ENCODE measurements around the gene RNASE9. TPM values are rescaled to one million over a fixed set of nuclear protein-coding genes. Genes with fewer than 3 reads are reported as not detected.
"Not testable (repeated sequence)": the region's sequence is repeated elsewhere in the genome, so short reads cannot be mapped to it uniquely, and the experiment has no call there.

Gene RNASE9
- total RNA-seq, 1 donor from 2014 or later: not detected

GRCh38 chr14:20578325-20578724 lies 17.5 kb upstream of the RNASE9 start:
- no peak for DNase-seq (ENCODE audit: low read depth)
- no peak for TF ChIP-seq CTCF (conservative IDR thresholded peaks at IDR 0.05; ENCODE audit: low read depth, low read length)
- H3K4me3 ChIP-seq (ENCODE audit: low read depth, low read length): no peak overlapping the region

DNA sequence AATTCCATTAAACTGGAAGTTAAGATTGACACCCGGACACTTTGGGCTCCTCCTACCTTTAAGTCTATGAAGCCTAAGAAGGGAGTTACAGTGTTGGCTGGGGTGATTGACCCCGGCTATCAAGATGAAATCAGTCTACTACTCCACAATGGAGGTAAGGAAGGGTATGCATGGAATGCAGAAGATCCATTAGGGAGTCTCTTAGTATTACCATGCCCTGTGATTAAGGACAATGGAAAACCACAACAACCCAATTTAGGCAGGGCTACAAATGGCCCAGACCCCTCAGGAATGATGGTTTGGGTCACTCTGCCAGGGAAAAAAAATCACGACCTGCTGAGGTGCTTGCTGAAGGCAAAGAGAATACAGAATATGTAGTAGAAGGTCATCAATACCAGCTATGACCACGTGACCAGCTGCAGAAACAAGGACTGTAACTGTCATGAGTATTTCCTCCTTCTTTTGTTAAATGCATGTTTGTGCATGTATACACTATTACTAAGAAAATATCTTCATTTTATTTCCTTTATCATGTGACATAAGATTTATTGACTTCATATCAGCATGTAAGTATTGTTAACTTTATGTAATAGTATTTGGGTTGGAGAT lies 11.6 kb upstream of the RNASE9 start:
- DNase-seq (ENCODE audit: low read depth): not testable (repeated sequence)

GRCh38 chr14:20570720-20571119 lies 9.9 kb upstream of the RNASE9 start:
- H3K4me3 ChIP-seq (ENCODE audit: low read depth, low read length); DNase-seq (ENCODE audit: low read depth): not testable (repeated sequence)

More for the DNA sequence above, 11.6 kb upstream of the RNASE9 start:
- H3K4me3 ChIP-seq (ENCODE audit: low read depth, low read length): not testable (repeated sequence)

GRCh38 chr14:20569865-20570264 lies 9.0 kb upstream of the RNASE9 start:
- not testable (repeated sequence) for H3K4me3 ChIP-seq (ENCODE audit: low read depth, low read length); DNase-seq (ENCODE audit: low read depth)

- DNase-seq (ENCODE audit: low read depth): no peak
- no peak overlapping the region for H3K4me3 ChIP-seq (ENCODE audit: low read depth, low read length)
- no peak for TF ChIP-seq CTCF (conservative IDR thresholded peaks at IDR 0.05; ENCODE audit: low read depth, low read length)
These were observed 8.2 kb upstream of the RNASE9 start for GRCh38 chr14:20569066-20569465.

DNA sequence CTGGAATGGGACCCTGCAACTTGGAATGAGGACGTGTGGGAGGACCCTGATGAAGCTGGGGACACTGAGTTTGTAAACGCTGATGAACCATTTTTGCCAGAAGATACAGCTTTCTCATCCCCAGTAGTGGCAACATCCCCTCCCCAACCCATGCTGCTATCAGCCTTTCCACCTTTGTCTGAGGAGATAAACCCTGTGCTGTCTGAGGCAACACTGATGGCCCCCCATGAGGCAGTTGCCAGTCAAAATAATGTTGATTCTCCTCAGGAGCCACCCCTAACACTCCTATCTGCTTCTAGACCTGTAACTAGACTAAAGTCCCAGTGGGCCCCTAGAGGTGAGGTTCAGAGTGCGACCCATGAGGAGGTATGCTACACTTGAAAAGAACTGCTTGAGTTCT lies 7.5 kb upstream of the RNASE9 start:
- DNase-seq (ENCODE audit: low read depth): no peak
- H3K4me3 ChIP-seq (ENCODE audit: low read depth, low read length): no peak overlapping the region
- TF ChIP-seq CTCF (conservative IDR thresholded peaks at IDR 0.05; ENCODE audit: low read depth, low read length): no peak

- DNase-seq (ENCODE audit: low read depth): not testable (repeated sequence)
These were observed 6.4 kb upstream of the RNASE9 start for GRCh38 chr14:20567199-20567598.

GRCh38 chr14:20564501-20564997 lies 3.7 kb upstream of the RNASE9 start:
- H3K4me3 ChIP-seq (ENCODE audit: low read depth, low read length): no peak overlapping the region
- no peak for DNase-seq (ENCODE audit: low read depth)
- TF ChIP-seq CTCF (conservative IDR thresholded peaks at IDR 0.05; ENCODE audit: low read depth, low read length): no peak

More at GRCh38 chr14:20567199-20567598, 6.4 kb upstream of the RNASE9 start:
- not testable (repeated sequence) for H3K4me3 ChIP-seq (ENCODE audit: low read depth, low read length)

- TF ChIP-seq CTCF (conservative IDR thresholded peaks at IDR 0.05; ENCODE audit: low read depth, low read length): no peak
- DNase-seq (ENCODE audit: low read depth): no peak
These were observed 3.1 kb upstream of the RNASE9 start for GRCh38 chr14:20563971-20564370.

More at GRCh38 chr14:20563971-20564370, 3.1 kb upstream of the RNASE9 start:
- H3K4me3 ChIP-seq (ENCODE audit: low read depth, low read length): no peak overlapping the region
